H1 (cell line): ENCODE measurements around the gene GRIA4. TPM values are rescaled to one million over a fixed set of nuclear protein-coding genes. Genes with fewer than 3 reads are reported as not detected.

Source experiments
- CTBP2 ChIP-seq: IDR thresholded peaks from 2 replicates; pipeline ENCODE4 v1.7.0; 2011; ENCODE audit warnings: borderline replicate concordance, mild to moderate bottlenecking, moderate library complexity, mixed read lengths, low read length; ENCODE audit not compliant: insufficient read depth, insufficient read length
- NANOG ChIP-seq: IDR thresholded peaks from 2 replicates; pipeline ENCODE4 v1.6.1; 2011; ENCODE audit warnings: low read length, low read depth, mild to moderate bottlenecking, inconsistent platforms; ENCODE audit not compliant: insufficient read depth, poor library complexity, severe bottlenecking
- RBBP5 ChIP-seq: IDR thresholded peaks from 2 replicates; pipeline ENCODE4 v1.7.1; 2012; ENCODE audit warnings: low read depth, mild to moderate bottlenecking, inconsistent platforms, low read length, moderate library complexity, borderline replicate concordance
- ZNF274 ChIP-seq: IDR thresholded peaks from 2 replicates; pipeline ENCODE4 v1.7.0; 2012; ENCODE audit warnings: low read length, borderline replicate concordance; ENCODE audit errors: extremely low read depth
- polyA plus RNA-seq, 7 experiments: library from polyadenylated mRNA; depleted of rRNA in 3 of 7; stranded (reverse) in 5 of 7; unstranded in 2 of 7; fragments of >200 nt in 5 of 7; fragments of 200-250 nt in 2 of 7; gene quantifications; 1 replicate in 5 of 7; 2 replicates in 1 of 7; 4 replicates in 1 of 7; pipeline versions ENCODE4 v1.2.1 to v1.2.3, GENCODE V29; 2011 to 2013; ENCODE audit warnings: missing spikeins in 2 of 7, mixed read lengths in 2 of 7
- total RNA-seq: library from RNA; stranded (reverse); fragmentation: NEBNext Ultra II Directional; extraction: Animal tissue kit (Norgen Biotek cat#: 25700); gene quantifications from 2 replicates; pipeline ENCODE4 v1.2.1, GENCODE V29; 2021

Gene GRIA4
- total and polyA plus RNA-seq, 2 of the 8 experiments (the other 6 are each of a cell fraction or from before 2014, with no cell fraction given), result 12.5 to 21.8 TPM

GRCh38 chr11:105699203-105699602, 89.3 kb downstream of the GRIA4 start (continued):
- TF ChIP-seq CTBP2 (no peak), RBBP5 (no peak), ZNF274 (no peak), NANOG (no peak)
